Ovary (tissue), 9 donors: ENCODE data around the gene CAMK1. TPM values are rescaled to one million over a fixed set of nuclear protein-coding genes. Genes with fewer than 3 reads are reported as not detected.

Experiments
- DNase-seq, 5 donors: peaks; one replicate each; pipeline ENCODE4 v3.0.0-alpha.2; 2019 to 2020
- H3K27ac ChIP-seq, 2 donors: fragments of 200-600 bp; one replicate each; pipeline versions ENCODE4 v1.5.1 to v1.8.0; 2019 to 2022
- H3K27me3 ChIP-seq: fragments of 200-600 bp; one replicate; pipeline ENCODE4 v1.8.0; 2022
- H3K36me3 ChIP-seq: fragments of 200-600 bp; sonication (generic); one replicate; pipeline ENCODE4 v1.5.1; 2019
- H3K4me1 ChIP-seq: one replicate; pipeline ENCODE4 v1.8.1; 2013; ENCODE audit warnings: mild to moderate bottlenecking, moderate library complexity; ENCODE audit not compliant: insufficient read depth
- H3K4me3 ChIP-seq: fragments of 200-600 bp; sonication (generic); one replicate; pipeline ENCODE4 v1.5.1; 2017
- H3K9me3 ChIP-seq, 2 donors: fragments of 200-600 bp in 1 of 2; sonication (generic) in 1 of 2; one replicate each; pipeline versions ENCODE4 v1.5.1 to v1.8.1; 2013 to 2019; ENCODE audit warnings: mild to moderate bottlenecking in 1 of 2, moderate library complexity in 1 of 2
- CTCF ChIP-seq, 3 donors: fragments of 450-650 bp in 2 of 3; fragments of 200-600 bp in 1 of 3; IDR thresholded peaks; one replicate each; pipeline versions ENCODE4 v1.5.1 to v1.8.0; 2016 to 2022; ENCODE audit warnings: antibody characterized with exemption in 3 of 3, mild to moderate bottlenecking in 1 of 3
- EP300 ChIP-seq: sonication (generic); formaldehyde crosslinking; IDR thresholded peaks from one replicate; pipeline ENCODE4 v1.6.1; 2017; ENCODE audit warnings: antibody characterized with exemption
- POLR2A ChIP-seq: fragments of 450-650 bp; IDR thresholded peaks from one replicate; pipeline ENCODE4 v1.6.1; 2017; ENCODE audit warnings: antibody characterized with exemption, mild to moderate bottlenecking, moderate library complexity
- WGBS, 3 donors: extraction: QIAGEN DNeasy Blood & Tissue Kit in 1 of 3; methylation state at CpG; one replicate each; pipeline versions ENCODE4 v1.1.5 to v1.1.7; 2013 to 2017; 5-methylcytosine and 5-hydroxymethylcytosine counted together
- intact Hi-C, 4 donors: fragments of 100-400 bp; cut with DNase I; formaldehyde crosslinking; loops; one replicate each; pipeline versions ENCODE4 v1.11.0 to v1.15.1; 2022 to 2023
- polyA plus RNA-seq, 2 donors: library from polyadenylated mRNA; stranded (reverse); fragments of 200-250 nt in 1 of 2; fragments of 350-450 nt in 1 of 2; fragmentation: Illumina TruSeq in 1 of 2; extraction: RNeasy Lipid Tissue Mini Kit (QIAGEN cat#74804) in 1 of 2; gene quantifications; one replicate each; pipeline ENCODE4 v1.2.3, GENCODE V29; 2013 to 2014
- total RNA-seq, 7 donors: library from RNA; depleted of rRNA in 2 of 7; stranded (reverse); fragments of >200 nt in 2 of 7; fragmentation: NEBNext Ultra II Directional in 3 of 7; extraction: Animal tissue kit (Norgen Biotek cat#: 25700) in 3 of 7; gene quantifications; one replicate each; pipeline versions ENCODE4 v1.1.0 to v1.2.4, GENCODE V29; 2016 to 2023
- donor health status: DM: no; HTN: no; CAD: no; lungs with moderate emphysema.
- donor health status: DM: no; HTN: no; CAD: no.
- donor health status: Bipolar disorder and iron deficiency.
- donor health status: DM: yes; HTN: yes; CAD: no.
- donor health status: DM: no; HTN: no; CAD: no.
- donor health status: DM: yes; HTN: yes; CAD: no.

CAMK1 gene
- total and polyA plus RNA-seq, 9 donors: 34.8 to 67.3 (median 46.6) TPM

- intact Hi-C loops: loop anchor here in 1 of 4 donors (2.0 kb wide), 1 partner anchor 20 kb away; the partner anchor contains the start of gene BRPF1
- no peaks in the 10 kb centered on the region for H3K36me3 ChIP-seq
- 24 to 28% (median 26%) methylated on average over 17 of the region's 17 CpGs for WGBS, 3 donors
Observed at GRCh38 chr3:9750556-9751411, 19.0 kb downstream of the CAMK1 start.

GRCh38 chr3:9749645-9750555, 19.8 kb downstream of the CAMK1 start, which contains the start of gene OGG1:
Gene OGG1 (plus strand): TSS chr3:9749952. CDS start chr3:9750287, 335 bp downstream.
- Histone ChIP-seq H3K27me3 (no peaks in the 10 kb centered on the region), H3K9me3 (no peaks in the 10 kb centered on the region), H3K27ac (peak within 1 kb of the TSS; percentile 35 to 83), H3K4me3 (peak within 1 kb of the TSS; percentile 54), H3K4me1 (peaks cover 10% of the 10 kb centered on the region), H3K36me3 (no peaks in the 10 kb centered on the region)
- 0 to 1% (median 0%) methylated on average over 52 to 60 of the region's 60 CpGs for WGBS, 3 donors
- intact Hi-C loops: loop anchor here in 1 of 4 donors (2.0 kb wide), 1 partner anchor 19 kb away; the partner anchor contains the start of gene BRPF1
- peak; percentile 98 to 99 (median 98) for DNase-seq
- TF ChIP-seq EP300 (no peak), POLR2A (peak; percentile 16)

More at GRCh38 chr3:9750556-9751411, 19.0 kb downstream of the CAMK1 start:
- Histone ChIP-seq H3K4me1 (peaks cover 10% of the 10 kb centered on the region), H3K4me3 (peak overlapping the region; percentile 54), H3K9me3 (no peaks in the 10 kb centered on the region), H3K27me3 (no peaks in the 10 kb centered on the region), H3K27ac (peak overlapping the region; percentile 35 to 83)
- TF ChIP-seq EP300 (no peak), POLR2A (no peak), CTCF (IDR thresholded peaks at IDR 0.05) (no peak)
- DNase-seq: no peak

GRCh38 chr3:9749296-9749644, 20.5 kb downstream of the CAMK1 start:
- H3K27me3 ChIP-seq: no peaks in the 10 kb centered on the region
- peak overlapping the region; percentile 54 for H3K4me3 ChIP-seq
- TF ChIP-seq POLR2A: no peak
- no peak for TF ChIP-seq EP300
- TF ChIP-seq CTCF (IDR thresholded peaks at IDR 0.05): no peak
- WGBS, 3 donors: 1 to 2% (median 2%) methylated on average over 18 to 19 of the region's 19 CpGs
- peaks cover 10% of the 10 kb centered on the region for H3K4me1 ChIP-seq
- intact Hi-C loops: no loop called here
- H3K27ac ChIP-seq: peak overlapping the region; percentile 23 to 83
- no peaks in the 10 kb centered on the region for H3K36me3 ChIP-seq
- no peak for DNase-seq
- no peaks in the 10 kb centered on the region for H3K9me3 ChIP-seq

- 95 to 98% (median 98%) methylated on average over 2 of the region's 2 CpGs for WGBS, 3 donors
- intact Hi-C loops: no loop called here
- Histone ChIP-seq H3K4me1 (peaks cover 10% of the 10 kb centered on the region), H3K27me3 (no peaks in the 10 kb centered on the region), H3K36me3 (no peaks in the 10 kb centered on the region), H3K27ac (no peak overlapping the region), H3K4me3 (no peak overlapping the region), H3K9me3 (no peaks in the 10 kb centered on the region)
- no peak for TF ChIP-seq EP300
- TF ChIP-seq CTCF (IDR thresholded peaks at IDR 0.05): no peak
- DNase-seq: no peak
Observed at GRCh38 chr3:9748031-9748430, 21.7 kb downstream of the CAMK1 start.
